Thyroid gland (tissue), 4 donors: Measurements from ENCODE around the gene CCND1.

ENCODE experiments used
- POLR2A ChIP-seq, 2 donors: fragments of 450-650 bp; IDR thresholded peaks; one replicate each; pipeline ENCODE4 v1.6.1; 2017; ENCODE audit warnings: antibody characterized with exemption in 2 of 2, mild to moderate bottlenecking in 2 of 2, moderate library complexity in 1 of 2
- TF ChIP-seq, protein P1 (sequence below), 6 experiments: fragments of 200-600 bp in 3 of 6; fragments of 450-650 bp in 3 of 6; sonication (generic) in 3 of 6; IDR thresholded peaks; one replicate each; pipeline ENCODE4 v1.5.1; 2016 to 2019; ENCODE audit warnings: antibody characterized with exemption in 6 of 6, mild to moderate bottlenecking in 2 of 6, inconsistent platforms in 1 of 6, moderate library complexity in 1 of 6

GRCh38 chr11:69680688-69681087, 39.7 kb downstream of the CCND1 start:
- TF ChIP-seq, protein P1, sequence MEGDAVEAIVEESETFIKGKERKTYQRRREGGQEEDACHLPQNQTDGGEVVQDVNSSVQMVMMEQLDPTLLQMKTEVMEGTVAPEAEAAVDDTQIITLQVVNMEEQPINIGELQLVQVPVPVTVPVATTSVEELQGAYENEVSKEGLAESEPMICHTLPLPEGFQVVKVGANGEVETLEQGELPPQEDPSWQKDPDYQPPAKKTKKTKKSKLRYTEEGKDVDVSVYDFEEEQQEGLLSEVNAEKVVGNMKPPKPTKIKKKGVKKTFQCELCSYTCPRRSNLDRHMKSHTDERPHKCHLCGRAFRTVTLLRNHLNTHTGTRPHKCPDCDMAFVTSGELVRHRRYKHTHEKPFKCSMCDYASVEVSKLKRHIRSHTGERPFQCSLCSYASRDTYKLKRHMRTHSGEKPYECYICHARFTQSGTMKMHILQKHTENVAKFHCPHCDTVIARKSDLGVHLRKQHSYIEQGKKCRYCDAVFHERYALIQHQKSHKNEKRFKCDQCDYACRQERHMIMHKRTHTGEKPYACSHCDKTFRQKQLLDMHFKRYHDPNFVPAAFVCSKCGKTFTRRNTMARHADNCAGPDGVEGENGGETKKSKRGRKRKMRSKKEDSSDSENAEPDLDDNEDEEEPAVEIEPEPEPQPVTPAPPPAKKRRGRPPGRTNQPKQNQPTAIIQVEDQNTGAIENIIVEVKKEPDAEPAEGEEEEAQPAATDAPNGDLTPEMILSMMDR (IDR thresholded peaks at IDR 0.05) = no peak
- TF ChIP-seq POLR2A (IDR thresholded peaks at IDR 0.05) = no peak
